ENCODE data around the gene SUMO3.

- no peak for TF ChIP-seq SIN3A (IDR thresholded peaks at IDR 0.05; ENCODE audit: low read depth, low read length)
- 0 out of 2 replicates have a peak, but pooled peaks have one; percentile 17 for TF ChIP-seq POLR2AphosphoS5 (IDR thresholded peaks at IDR 0.05; ENCODE audit: low read length)
- no peak for TF ChIP-seq CHD4 (IDR thresholded peaks at IDR 0.05)
- TF ChIP-seq CREB1 (IDR thresholded peaks at IDR 0.05; ENCODE audit: low read depth), result no peak
- no peak for TF ChIP-seq CBX3 (IDR thresholded peaks at IDR 0.05; ENCODE audit: borderline replicate concordance, low read depth)
- no peak for TF ChIP-seq ZNF274 (IDR thresholded peaks at IDR 0.05; ENCODE audit: insufficient read depth, insufficient read length)
- TF ChIP-seq, protein P1, sequence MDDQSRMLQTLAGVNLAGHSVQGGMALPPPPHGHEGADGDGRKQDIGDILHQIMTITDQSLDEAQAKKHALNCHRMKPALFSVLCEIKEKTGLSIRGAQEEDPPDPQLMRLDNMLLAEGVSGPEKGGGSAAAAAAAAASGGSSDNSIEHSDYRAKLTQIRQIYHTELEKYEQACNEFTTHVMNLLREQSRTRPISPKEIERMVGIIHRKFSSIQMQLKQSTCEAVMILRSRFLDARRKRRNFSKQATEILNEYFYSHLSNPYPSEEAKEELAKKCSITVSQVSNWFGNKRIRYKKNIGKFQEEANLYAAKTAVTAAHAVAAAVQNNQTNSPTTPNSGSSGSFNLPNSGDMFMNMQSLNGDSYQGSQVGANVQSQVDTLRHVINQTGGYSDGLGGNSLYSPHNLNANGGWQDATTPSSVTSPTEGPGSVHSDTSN (IDR thresholded peaks at IDR 0.05; ENCODE audit: insufficient replicate concordance, low read depth, low read length), result no peak
Measured at GRCh38 chr21:44813149-44813548, 4.7 kb downstream of the SUMO3 start.
